Neural crest cell (in vitro differentiated cells): Measurements from ENCODE around the gene ERN1. TPM values are rescaled to one million over a fixed set of nuclear protein-coding genes. Genes with fewer than 3 reads are reported as not detected.

ENCODE experiments used
- DNase-seq: peaks from one replicate; pipeline ENCODE4 v3.0.0; 2021; ENCODE audit warnings: low read depth, mixed read lengths, low spot score
- H3K27ac Mint-ChIP-seq: one replicate; pipeline ENCODE4 v1.8.0; 2021; ENCODE audit warnings: mild to moderate bottlenecking, mixed read lengths; ENCODE audit not compliant: unreplicated experiment
- H3K27me3 Mint-ChIP-seq: 2 replicates; pipeline ENCODE4 v1.8.0; 2021; ENCODE audit warnings: low read depth, mild to moderate bottlenecking, mixed read lengths
- H3K36me3 Mint-ChIP-seq: 2 replicates; pipeline ENCODE4 v1.8.0; 2021; ENCODE audit warnings: low read depth, mild to moderate bottlenecking, mixed read lengths
- H3K4me1 Mint-ChIP-seq: 2 replicates; pipeline ENCODE4 v1.8.0; 2021; ENCODE audit warnings: mixed read lengths
- H3K4me3 Mint-ChIP-seq: one replicate; pipeline ENCODE4 v1.8.0; 2021; ENCODE audit warnings: mild to moderate bottlenecking, mixed read lengths
- H3K9me3 Mint-ChIP-seq: 2 replicates; pipeline ENCODE4 v1.8.0; 2021; ENCODE audit warnings: mixed read lengths
- CTCF ChIP-seq: fragments of 200-600 bp; sonication (generic); conservative IDR thresholded peaks from 2 replicates; pipeline ENCODE4 v1.5.0; 2021; ENCODE audit warnings: antibody characterized with exemption, mild to moderate bottlenecking
- total RNA-seq: library from RNA; stranded (reverse); gene quantifications from 2 replicates; pipeline ENCODE4 v1.2.1, GENCODE V29; 2021

Gene ERN1
- total RNA-seq, 1 donor from 2014 or later: 8.5 TPM

DNA sequence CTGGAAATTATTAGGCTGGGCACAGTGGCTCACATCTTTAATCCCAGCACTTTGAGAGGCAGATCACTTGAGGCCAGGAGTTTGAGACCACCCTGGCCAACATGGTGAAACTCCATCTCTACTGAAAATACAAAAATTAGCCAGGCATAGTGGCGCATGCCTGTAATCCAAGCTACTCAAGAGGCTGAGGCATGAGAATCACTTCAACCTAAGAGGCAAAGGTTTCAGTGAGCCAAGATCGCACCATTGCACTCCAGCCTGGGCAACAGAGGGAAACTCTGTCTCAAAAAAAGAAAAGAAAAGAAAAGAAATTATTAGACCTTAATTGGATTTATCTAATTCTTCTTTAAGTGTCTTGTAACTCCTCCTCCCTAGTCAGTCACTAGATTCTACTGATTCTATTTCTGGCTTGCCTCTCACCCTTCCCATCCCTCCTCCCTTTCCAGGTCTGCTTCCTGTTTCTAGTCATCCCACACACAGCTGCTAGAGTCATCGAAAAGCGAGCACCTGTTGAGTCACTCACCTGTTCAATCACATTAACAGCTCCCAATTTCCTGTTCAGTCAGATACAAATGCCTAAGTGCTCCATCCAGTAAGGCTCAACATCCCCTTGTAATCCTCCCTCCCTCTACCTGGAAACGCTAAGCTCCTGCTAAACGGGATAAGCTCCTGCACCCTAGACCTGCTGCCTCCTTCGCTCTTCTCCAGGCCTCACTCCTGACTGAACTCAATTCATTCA, 34.6 kb downstream of the ERN1 start:
- Mint-ChIP-seq H3K36me3 (peaks cover 10% of the 10 kb centered on the region), H3K4me1 (no peaks in the 10 kb centered on the region), H3K4me3 (no peak overlapping the region), H3K27me3 (no peaks in the 10 kb centered on the region), H3K9me3 (no peaks in the 10 kb centered on the region), H3K27ac (no peak overlapping the region)
- no peak for DNase-seq
- TF ChIP-seq CTCF: no peak

DNA sequence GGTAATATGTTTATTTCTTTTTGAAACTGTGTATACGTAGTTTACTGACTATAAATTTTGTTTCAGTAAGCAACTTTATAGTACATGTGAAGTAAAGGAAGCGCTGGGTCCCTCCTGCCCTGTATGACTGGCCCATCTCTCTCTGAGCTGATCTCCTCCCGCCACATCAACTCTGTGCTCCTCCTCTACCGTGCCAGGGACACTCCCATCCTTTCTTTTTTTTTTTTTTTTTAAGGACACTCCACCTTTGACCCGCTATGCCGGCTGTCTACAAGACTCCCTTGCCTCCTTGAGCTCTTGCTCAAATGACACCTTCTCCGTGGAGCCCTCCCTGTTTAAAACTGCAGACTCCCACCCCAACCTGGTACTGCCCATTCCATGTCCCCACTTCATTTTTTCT, 35.5 kb downstream of the ERN1 start:
- no peak overlapping the region for H3K27ac Mint-ChIP-seq
- H3K36me3 Mint-ChIP-seq: peaks cover 10% of the 10 kb centered on the region
- no peaks in the 10 kb centered on the region for H3K4me1 Mint-ChIP-seq
- no peaks in the 10 kb centered on the region for H3K27me3 Mint-ChIP-seq
- no peaks in the 10 kb centered on the region for H3K9me3 Mint-ChIP-seq
- H3K4me3 Mint-ChIP-seq: no peak overlapping the region
- TF ChIP-seq CTCF: no peak
- no peak for DNase-seq

- Mint-ChIP-seq H3K9me3 (no peaks in the 10 kb centered on the region), H3K4me1 (peaks cover 3% of the 10 kb centered on the region), H3K27ac (no peak overlapping the region), H3K27me3 (no peaks in the 10 kb centered on the region), H3K36me3 (peaks cover 10% of the 10 kb centered on the region), H3K4me3 (no peak overlapping the region)
- TF ChIP-seq CTCF: no peak
- DNase-seq: no peak
These were observed 36.9 kb downstream of the ERN1 start for GRCh38 chr17:64092952-64093451.

- H3K27ac Mint-ChIP-seq: no peak overlapping the region
- peaks cover 4% of the 10 kb centered on the region for H3K4me1 Mint-ChIP-seq
- no peak for DNase-seq
- peaks cover 10% of the 10 kb centered on the region for H3K36me3 Mint-ChIP-seq
- H3K9me3 Mint-ChIP-seq: no peaks in the 10 kb centered on the region
- H3K4me3 Mint-ChIP-seq: no peak overlapping the region
- no peak for TF ChIP-seq CTCF
- H3K27me3 Mint-ChIP-seq: no peaks in the 10 kb centered on the region
These were observed 37.8 kb downstream of the ERN1 start for GRCh38 chr17:64092113-64092512.

GRCh38 chr17:64091571-64091970, 38.4 kb downstream of the ERN1 start:
- peak overlapping the region; percentile 46 for H3K27ac Mint-ChIP-seq
- H3K9me3 Mint-ChIP-seq: no peaks in the 10 kb centered on the region
- no peak overlapping the region for H3K4me3 Mint-ChIP-seq
- peaks cover 4% of the 10 kb centered on the region for H3K4me1 Mint-ChIP-seq
- TF ChIP-seq CTCF: no peak
- no peaks in the 10 kb centered on the region for H3K27me3 Mint-ChIP-seq
- DNase-seq: no peak
- H3K36me3 Mint-ChIP-seq: peaks cover 9% of the 10 kb centered on the region
